Caki2 (cell line): ENCODE measurements around the gene SORCS2. TPM values are rescaled to one million over a fixed set of nuclear protein-coding genes. Genes with fewer than 3 reads are reported as not detected.
A peak's percentile ranks its signal among the peaks of the same experiment; 100 is the strongest.
"Not testable (repeated sequence)": the region's sequence is repeated elsewhere in the genome, so short reads cannot be mapped to it uniquely, and the experiment has no call there.

Source experiments
- DNase-seq: peaks from one replicate; pipeline ENCODE4 v3.0.0-alpha.2; 2015; ENCODE audit warnings: low read depth
- in situ Hi-C: cut with HindIII; loops from 2 replicates; pipeline ENCODE4 v1.10.0; 2016; ENCODE audit warnings: low sequenced_read_pairs, low pct_unique_long_range_greater_than_20kb, mixed read lengths
- total RNA-seq: library from RNA; depleted of rRNA; stranded (reverse); fragments of >200 nt; shearing (Covaris generic); gene quantifications from 2 replicates; pipeline ENCODE4 v1.2.3, GENCODE V29; 2014; ENCODE audit warnings: low replicate concordance

Gene SORCS2
- total RNA-seq, 1 experiment from 2014 or later, result 1.4 TPM

DNA sequence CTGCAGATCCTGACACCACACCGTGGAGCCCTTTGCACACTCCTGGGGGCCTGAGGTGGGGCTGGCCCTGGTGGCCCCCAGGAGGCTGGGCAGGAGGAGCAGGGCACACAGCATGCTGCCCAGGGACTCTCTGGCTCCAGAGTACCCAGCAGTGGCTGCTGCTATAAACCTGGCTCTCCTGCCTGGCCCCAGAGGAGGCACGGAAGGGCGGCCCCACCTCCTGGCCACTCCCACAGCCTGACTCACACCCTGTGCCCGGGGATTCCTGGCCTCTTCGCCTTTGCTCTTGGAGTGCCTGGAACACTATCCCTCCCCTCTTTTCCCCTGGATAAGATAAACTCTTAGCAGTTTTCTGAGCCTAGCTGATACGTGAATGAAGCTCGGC lies 242.4 kb downstream of the SORCS2 start, which contains the start of gene PSAPL1:
TSS of gene PSAPL1 (minus strand) at position 165 of the 385 bp plus-strand sequence. CDS start at position 114, 51 bp downstream.
- peak; percentile 54 for DNase-seq
- in situ Hi-C loops, result no loop called here

DNA sequence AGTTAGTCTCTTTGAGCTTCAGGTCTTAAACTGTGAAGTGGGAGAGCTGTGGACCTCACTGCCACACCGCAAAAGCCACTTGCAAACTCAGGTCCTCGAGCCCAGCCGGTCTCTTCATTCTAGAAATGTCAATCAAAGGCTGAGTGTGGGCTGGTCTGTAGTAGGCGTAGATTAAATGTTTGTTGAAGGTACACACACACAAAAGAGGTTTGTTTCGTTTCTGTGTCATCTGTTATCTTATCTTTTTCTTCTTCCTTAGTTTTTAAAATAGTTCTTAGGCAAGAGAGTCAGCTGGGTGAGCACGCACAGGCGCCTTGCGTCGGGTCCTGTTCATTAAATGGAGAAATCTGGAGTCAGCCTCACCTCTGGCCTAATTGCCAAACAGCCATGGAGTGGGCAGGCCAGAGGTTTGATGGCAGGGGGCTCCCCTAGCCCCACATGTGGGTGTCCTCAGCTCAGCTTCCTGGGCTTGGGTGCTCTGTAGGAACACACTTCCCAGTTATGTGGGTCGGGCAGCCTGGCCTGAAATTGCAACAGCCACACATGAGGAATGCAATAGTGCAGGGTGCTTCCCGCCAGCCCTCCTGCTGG lies 243.2 kb downstream of the SORCS2 start:
- in situ Hi-C loops, result no loop called here
- DNase-seq, result no peak

DNA sequence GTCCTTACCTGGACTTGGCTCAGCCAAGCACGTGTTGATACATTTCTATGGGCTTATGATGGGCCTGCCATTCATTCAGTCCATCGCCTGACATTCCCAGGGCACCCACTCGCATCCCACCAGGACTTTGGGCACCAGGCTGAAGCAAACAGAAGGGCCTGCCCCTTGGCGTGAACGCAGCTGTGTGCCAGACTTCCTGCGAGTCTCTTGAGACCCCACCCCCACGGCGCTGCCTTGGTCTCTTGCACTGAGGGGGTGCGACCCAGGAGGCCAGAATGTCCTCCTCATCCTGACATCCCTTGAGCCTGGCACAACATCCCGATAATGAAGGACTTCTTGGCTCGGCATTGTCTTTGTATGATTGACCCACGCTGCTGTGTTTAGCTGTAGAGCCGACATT lies 243.9 kb downstream of the SORCS2 start:
- no peak for DNase-seq
- in situ Hi-C loops, result no loop called here

DNA sequence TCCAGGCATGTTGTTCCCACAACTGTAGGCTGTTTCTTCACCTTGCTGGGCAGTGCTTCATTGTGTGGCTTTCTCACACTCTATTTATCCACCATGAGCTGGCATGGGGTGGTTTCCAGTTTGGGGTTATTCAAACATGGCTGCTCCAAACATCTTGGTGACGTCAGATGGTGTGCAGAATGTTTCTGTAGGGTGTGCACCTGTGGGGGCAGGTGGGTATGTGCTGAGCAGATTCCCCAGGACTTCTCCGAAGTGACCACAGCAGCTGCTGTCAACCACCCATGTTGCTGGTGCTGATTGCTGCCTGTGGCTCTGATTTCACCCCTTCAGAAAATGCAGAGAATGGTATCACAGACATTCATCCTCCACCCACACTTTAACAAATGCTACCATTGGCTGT lies 247.4 kb downstream of the SORCS2 start:
- DNase-seq, result no peak
- in situ Hi-C loops, result no loop called here

DNA sequence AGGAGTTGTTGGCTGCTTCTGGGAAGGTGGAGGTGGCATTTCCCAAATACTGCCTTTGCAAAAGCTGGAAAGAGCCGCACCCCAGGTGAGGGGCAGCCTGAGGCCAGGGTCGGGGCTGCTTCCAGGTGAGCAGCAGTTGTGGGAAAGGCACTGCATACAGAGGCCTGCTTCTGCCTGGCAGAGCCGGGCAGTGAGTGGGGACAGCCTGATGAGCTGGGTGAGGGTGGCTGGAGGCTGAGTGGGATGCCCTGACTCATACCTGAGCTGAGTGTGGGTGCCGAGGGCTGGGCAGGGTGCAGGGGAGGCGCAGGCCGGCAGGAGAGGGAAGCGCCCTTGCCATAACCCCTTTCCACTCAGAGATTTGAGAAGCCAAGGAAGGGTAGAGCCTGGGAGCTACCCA lies 248.9 kb downstream of the SORCS2 start:
- no peak for DNase-seq
- in situ Hi-C loops, result no loop called here

DNA sequence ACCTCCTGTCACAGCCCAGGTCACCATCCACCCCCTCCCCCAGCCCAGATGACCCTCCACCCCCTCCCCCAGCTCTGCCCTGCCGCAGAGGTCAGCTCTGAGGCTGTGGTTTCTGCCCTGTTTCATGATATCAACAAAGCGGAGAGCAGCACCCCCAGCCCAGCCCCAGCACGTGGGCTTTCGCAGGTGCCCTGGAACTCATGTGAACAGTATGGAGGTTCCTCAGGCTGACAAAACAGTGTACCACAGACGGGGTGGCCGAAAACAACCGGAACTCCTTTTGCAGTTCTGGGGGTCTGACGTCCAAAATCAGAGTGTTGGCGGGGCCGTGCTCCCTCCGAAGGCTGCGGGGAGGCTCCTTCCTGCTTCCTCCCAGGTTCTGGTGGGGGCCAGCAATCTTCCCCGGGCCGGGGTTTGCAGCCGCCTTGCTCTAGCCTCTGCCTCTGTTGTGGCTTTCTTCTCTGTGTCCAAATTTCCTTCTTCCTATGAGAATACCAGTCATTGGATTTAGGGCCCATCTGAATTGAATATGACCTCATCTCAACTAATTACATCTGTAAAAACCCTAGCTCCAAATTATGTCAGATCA lies 250.3 kb downstream of the SORCS2 start:
- in situ Hi-C loops, result no loop called here
- no peak for DNase-seq

DNA sequence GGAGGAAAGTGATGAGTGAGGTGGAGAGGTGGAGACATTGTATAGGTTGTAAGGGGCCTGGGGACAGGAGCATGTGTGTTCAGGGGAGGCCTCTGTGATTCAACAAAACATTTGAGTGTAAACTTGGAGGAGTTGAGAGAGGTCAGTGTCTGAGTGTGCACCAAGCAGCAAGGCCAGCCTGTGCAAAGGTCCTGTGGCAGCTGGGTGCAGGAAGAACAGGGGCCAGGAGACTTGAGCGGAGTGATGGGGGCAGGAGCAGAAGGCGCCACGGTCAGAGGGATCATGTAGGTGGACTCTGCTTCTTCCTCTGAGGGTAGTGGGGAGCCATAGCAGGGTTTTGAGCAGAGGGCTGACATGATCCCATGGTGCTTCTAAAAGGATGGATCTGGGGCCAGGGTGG lies 252.0 kb downstream of the SORCS2 start:
- DNase-seq, result no peak
- in situ Hi-C loops, result no loop called here

DNA sequence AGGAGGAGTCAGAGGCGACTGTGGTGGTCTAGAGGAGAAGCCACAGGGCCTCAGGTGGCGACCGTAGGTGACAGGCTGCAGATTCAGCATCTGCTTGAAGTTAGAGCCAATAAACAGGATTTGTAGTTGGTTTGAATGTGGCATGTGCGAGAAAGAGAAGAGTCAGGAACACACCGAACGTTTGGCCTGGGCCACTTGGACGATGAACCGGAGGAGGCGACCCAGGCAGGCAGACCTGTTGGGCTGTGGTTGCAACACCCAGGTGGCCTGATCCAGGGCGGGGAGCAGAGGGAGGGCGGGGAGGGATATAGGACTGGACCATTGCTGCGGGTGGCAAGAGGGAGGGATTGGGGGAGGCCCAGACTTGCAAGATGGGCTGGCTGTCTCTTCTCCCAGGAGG lies 252.4 kb downstream of the SORCS2 start:
- in situ Hi-C loops, result no loop called here
- DNase-seq, result no peak

DNA sequence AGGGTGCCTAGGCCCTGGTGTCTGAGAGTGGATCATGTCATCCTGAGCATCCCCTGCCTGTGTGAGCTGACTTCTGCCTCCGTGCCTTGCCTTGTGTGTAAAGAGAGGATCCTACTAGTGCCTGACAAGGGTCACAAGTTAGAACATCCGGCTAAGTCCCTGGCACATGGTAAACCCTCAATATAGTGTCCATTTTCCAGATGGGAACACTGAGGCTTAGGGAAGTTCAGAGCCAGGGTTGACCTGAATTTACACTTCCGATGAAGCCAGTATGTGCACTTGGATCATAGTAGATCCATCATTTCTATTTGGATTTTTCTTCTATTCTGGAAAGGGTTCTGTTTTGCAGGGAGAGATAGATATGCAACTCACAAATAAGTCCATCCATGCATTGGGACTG lies 254.9 kb downstream of the SORCS2 start:
- no peak for DNase-seq
- in situ Hi-C loops, result no loop called here

DNA sequence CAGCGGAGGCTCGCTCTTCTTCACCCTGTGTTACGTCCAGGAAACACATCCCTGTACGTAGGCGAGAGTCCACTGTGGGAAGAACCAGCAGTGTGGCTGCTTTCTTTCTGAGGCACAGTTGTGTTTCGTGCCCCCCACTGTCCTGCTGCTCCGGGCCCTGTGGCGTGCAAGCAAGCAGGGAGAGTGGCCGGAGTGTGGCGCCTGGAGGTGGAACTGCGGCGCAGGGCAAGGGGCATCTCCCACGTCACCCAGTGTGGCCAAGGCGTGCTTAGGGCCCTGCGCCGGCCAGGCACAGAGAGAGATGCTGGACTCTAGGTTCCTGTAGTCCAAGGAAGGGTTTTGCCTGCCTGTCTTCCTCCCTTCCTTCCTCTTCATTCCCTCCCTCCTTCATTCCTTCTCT lies 255.7 kb downstream of the SORCS2 start:
- in situ Hi-C loops, result no loop called here
- DNase-seq, result no peak

DNA sequence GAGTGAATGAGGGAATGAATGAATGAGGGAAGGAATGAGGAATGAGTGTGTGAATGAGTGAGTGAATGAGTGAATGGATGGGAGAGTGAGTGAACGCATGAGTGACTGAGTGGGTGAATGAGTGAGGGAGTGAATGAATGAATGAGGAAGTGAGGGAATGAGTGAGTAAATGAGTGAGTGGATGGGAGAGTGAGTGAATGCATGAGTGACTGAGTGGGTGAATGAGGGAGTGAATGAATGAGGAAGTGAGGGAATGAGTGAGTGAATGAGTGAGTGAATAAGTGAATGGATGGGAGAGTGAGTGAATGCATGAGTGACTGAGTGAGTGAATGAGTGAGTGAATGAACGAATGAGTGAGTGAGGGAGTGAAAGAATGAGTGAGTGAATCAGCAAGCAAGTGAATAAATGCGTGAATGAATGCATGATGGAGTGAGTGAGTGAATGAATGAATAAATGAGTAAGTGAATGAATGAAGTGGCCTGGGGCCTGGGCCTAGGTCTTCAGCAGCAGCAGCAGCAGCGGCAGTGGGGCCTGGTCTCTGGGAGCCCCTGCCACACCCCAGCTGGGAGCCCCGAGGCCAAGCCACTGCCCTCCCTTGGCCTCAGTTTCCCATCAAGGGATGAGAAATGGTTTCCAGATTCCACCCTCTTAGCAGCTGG lies 258.6 kb downstream of the SORCS2 start:
- in situ Hi-C loops, result no loop called here
- DNase-seq, result no peak

DNA sequence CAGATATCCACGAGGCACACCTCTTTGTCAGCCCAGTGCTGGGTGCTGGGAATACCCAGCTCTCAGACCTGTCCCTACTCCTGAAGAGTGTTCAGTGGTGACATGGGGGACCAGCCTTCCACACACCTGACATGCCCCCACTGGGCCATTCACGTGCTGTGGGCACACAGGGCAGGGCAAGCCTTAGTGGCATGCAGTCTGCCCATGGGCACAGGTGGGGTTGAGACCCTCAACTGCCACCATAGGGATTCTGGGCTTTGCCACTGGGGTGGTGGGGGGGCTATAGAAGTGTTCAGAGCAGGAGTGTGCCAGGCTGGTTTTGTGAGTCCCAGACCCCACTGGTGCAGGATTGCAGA lies 259.1 kb downstream of the SORCS2 start:
- in situ Hi-C loops, result no loop called here

DNA sequence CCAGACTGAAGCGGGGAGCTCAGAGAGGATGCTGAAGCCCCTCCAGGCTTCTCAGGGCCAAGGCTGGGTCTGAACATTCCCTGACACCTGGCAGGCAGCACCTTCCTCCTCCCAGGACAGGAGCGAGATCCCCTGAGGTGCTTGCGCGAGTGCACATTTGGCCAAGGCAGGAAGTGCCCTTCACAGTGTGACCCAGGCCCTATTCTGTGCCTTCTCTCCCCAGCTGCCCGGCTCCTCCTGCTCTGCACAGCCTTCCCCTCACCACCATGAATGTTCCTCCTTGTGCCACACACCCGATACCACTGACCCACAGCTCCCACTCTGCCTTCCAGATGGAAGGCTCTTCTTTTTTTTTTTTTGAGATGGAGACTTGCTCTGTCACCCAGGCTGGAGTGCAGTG lies 259.5 kb downstream of the SORCS2 start:
- no peak for DNase-seq
- in situ Hi-C loops, result no loop called here

More for the DNA sequence above, 259.1 kb downstream of the SORCS2 start:
- DNase-seq, result no peak

DNA sequence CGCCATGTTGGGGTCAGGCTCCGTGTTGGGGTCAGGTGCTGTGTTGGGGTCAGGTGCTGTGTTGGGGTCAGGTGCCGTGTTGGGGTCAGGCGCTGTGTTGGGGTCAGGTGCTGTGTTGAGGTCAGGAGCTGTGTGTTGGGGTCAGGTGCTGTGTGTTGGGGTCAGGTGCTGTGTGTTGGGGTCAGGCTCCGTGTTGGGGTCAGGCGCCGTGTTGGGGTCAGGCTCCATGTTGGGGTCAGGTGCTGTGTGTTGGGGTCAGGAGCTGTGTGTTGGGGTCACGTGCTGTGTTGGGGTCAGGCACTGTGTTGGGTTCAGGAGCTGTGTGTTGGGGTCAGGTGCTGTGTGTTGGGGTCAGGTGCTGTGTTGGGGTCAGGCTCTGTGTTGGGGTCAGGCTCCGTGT lies 260.5 kb downstream of the SORCS2 start:
- DNase-seq, in situ Hi-C loops: not testable (repeated sequence)

DNA sequence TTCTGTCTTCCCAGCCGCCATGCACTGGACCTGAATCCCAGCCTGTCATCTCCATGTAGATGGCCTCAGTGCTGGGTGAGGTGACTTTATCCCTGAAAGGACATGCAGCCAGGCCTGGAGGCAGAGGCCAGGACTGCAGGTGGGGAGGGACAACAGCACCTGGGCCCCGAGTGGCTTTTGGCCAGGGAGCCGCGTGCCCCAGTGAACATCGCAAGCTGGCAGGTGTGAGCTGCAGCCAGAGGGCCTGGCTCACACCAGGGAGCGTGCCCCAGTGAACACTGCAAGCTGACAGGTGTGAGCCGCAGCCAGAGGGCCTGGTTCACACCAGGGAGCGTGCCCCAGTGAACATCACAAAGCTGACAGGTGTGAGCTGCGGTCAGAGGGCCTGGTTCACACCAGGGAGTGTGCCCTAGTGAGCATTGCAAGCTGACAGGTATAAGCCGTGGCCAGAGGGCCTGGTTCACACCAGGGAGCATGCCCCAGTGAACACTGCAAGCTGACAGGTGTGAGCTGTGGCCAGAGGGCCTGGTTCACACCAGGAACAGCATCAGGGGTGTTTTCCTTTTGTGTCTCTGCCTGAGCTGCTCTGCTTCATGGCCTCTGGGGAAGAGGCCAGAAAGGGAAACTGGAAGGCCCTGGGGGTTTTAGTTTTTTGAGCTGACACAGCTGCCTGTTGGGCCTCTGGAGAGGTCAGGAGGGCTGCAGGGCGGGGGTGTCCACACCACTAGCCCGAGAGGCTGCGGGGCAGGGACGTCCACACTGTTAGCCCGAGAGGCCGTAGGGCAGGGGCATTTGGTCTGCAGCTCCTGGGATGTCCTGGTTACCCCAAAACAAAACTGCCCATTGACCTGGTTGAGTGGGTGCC lies 265.1 kb downstream of the SORCS2 start:
- no peak for DNase-seq
- in situ Hi-C loops, result no loop called here

DNA sequence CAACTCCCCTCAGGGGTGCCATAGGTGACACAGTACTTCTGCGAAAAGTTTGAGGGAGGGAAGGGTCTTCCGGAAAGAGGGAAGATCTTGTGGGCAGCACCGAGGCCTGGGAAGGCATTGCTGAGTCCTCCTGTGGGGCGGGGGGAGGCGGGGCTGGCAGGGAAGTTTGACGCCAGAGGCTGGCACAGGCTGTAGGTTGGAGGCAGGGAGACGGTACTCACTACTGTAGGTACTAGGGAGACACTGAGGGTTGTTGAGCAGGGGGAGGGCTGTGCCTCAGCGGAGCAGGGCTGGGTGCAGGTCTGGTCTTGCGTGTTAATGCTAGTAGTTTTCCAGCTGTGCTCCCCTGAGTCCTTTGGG lies 265.7 kb downstream of the SORCS2 start:
- in situ Hi-C loops, result no loop called here
- no peak for DNase-seq

DNA sequence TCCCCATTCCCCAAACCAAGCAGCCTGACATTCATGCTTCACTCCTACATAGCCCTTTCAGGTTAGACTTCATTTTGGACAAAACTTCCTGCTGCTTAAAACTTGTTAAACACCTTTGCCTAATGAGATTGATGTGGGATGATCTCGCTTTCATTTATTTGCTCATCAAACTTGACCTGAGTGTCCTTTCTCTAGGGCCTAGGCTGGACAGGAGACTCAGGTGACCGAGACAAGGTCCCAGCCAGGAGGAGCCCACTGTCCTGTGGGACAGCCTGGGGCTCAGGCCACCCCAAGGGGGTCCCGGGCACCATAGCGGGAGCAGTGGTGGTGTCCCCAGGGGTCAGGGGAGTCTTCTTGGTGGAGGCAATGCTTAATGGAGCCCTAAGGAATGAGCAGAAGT lies 266.1 kb downstream of the SORCS2 start:
- no peak for DNase-seq
- in situ Hi-C loops, result no loop called here

DNA sequence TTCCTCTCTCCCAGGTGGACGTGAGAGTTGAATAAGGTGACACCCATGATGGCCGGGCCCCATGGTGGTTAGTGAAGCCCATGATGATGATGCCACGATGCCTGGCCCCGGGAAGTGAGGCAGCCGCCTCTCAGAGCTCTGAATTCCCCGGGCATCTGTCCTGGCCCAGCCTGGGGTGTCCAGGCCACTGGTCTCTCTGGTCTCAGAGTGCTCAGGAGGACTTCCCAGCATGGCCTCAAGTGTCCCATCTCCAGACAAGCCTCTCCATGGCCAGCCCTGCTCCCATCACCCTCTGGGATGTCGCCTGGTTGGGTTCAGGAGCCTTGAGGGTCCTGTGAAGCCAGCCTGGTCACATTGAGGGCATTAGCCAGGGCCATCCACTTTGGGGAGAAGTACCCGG lies 267.1 kb downstream of the SORCS2 start:
- in situ Hi-C loops, result no loop called here
- DNase-seq, result no peak

DNA sequence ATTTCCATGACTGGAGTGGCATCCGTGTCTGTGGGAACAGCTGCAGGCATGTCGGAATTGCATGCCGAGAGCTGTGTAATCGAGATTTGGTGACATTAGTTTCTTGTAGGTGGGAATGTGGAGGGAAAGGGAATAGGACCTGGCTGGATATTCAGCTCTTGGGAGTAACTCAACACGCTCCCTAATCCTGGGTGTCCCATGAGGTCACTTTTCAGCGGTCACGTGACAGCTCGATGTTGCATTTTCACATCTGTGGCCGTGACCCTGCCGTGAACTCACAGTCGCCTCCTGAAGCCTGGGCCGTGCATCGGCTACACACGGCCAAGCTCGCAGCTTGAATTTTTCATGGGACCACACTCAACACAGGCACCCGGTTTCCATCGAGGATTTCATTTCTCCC lies 268.2 kb downstream of the SORCS2 start:
- no peak for DNase-seq

More for the DNA sequence above, 268.2 kb downstream of the SORCS2 start:
- in situ Hi-C loops, result no loop called here
